Gastroesophageal sphincter (tissue), 4 donors: Measurements from ENCODE around the gene SERGEF. TPM values are rescaled to one million over a fixed set of nuclear protein-coding genes. Genes with fewer than 3 reads are reported as not detected.

Experiments used
- ATAC-seq: fragments of 150-250 bp; one replicate; pipeline ENCODE4 v1.9.1; 2016; ENCODE audit warnings: mild to moderate bottlenecking, moderate library complexity
- H3K27ac ChIP-seq, 4 donors: fragments of 200-600 bp; sonication (generic) in 3 of 4; 1 replicate in 3 of 4; 2 replicates in 1 of 4; pipeline ENCODE4 v1.5.1; 2016 to 2019
- H3K27me3 ChIP-seq: fragments of 200-600 bp; sonication (generic); one replicate; pipeline ENCODE4 v1.5.1; 2019
- H3K36me3 ChIP-seq, 2 donors: fragments of 200-600 bp; sonication (generic); one replicate each; pipeline ENCODE4 v1.5.1; 2019; ENCODE audit warnings: control low read depth in 1 of 2
- H3K4me1 ChIP-seq, 3 donors: fragments of 200-600 bp; sonication (generic); 1 replicate in 2 of 3; 2 replicates in 1 of 3; pipeline ENCODE4 v1.5.1; 2016 to 2019; ENCODE audit warnings: control low read depth in 2 of 3
- H3K4me3 ChIP-seq, 2 donors: fragments of 200-600 bp; sonication (generic); one replicate each; pipeline ENCODE4 v1.5.1; 2019; ENCODE audit warnings: mild to moderate bottlenecking in 1 of 2, moderate library complexity in 1 of 2
- H3K9me3 ChIP-seq, 3 donors: fragments of 200-600 bp; sonication (generic); one replicate each; pipeline ENCODE4 v1.5.1; 2017 to 2019; ENCODE audit warnings: control low read depth in 2 of 3
- EP300 ChIP-seq: sonication (generic); formaldehyde crosslinking; IDR thresholded peaks from one replicate; pipeline ENCODE4 v1.6.1; 2017; ENCODE audit warnings: antibody characterized with exemption, mild to moderate bottlenecking
- POLR2A ChIP-seq, 2 donors: fragments of 450-650 bp; IDR thresholded peaks; one replicate each; pipeline ENCODE4 v1.6.1; 2017; ENCODE audit warnings: antibody characterized with exemption in 2 of 2, mild to moderate bottlenecking in 2 of 2, moderate library complexity in 1 of 2
- POLR2AphosphoS5 ChIP-seq: sonication (generic); formaldehyde crosslinking; IDR thresholded peaks from one replicate; pipeline ENCODE4 v1.6.1; 2017; ENCODE audit warnings: antibody characterized with exemption
- WGBS, 2 donors: methylation state at CpG; one replicate each; pipeline ENCODE4 v1.1.5; 2018; ENCODE audit warnings: low coverage in 1 of 2; 5-methylcytosine and 5-hydroxymethylcytosine counted together
- total RNA-seq, 4 donors: library from RNA; depleted of rRNA; stranded (reverse); fragments of >200 nt; gene quantifications; one replicate each; pipeline ENCODE4 v1.1.0, GENCODE V29; 2016
- TF ChIP-seq, protein P1 (sequence below), 4 experiments: fragments of 200-600 bp in 2 of 4; fragments of 450-650 bp in 2 of 4; sonication (generic) in 1 of 4; IDR thresholded peaks; one replicate each; pipeline ENCODE4 v1.5.1; 2017 to 2019; ENCODE audit warnings: antibody characterized with exemption in 4 of 4, mild to moderate bottlenecking in 2 of 4, moderate library complexity in 2 of 4

Gene SERGEF
- total RNA-seq, 4 donors from 2014 or later, result 35.5 to 42.5 (median 36.3) TPM

DNA sequence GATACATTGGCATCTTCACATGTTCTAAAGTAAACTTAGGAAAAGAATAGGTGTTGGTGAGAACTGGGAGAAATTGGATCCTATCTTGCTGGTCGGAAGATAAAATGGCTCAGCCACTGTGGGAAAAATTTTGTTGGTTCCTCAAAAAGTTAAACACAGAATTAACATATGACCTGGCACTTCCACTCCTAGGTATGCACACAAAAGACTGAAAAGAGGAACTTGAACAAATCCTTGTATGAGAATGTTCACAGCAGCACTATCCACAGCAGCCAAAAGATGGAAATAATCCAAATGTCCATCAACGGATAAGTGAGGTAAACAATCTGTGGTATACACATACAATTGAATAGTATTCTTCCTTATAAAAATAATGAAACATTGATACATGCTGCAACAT is 38.0 kb upstream of the SERGEF start:
- TF ChIP-seq, protein P1, sequence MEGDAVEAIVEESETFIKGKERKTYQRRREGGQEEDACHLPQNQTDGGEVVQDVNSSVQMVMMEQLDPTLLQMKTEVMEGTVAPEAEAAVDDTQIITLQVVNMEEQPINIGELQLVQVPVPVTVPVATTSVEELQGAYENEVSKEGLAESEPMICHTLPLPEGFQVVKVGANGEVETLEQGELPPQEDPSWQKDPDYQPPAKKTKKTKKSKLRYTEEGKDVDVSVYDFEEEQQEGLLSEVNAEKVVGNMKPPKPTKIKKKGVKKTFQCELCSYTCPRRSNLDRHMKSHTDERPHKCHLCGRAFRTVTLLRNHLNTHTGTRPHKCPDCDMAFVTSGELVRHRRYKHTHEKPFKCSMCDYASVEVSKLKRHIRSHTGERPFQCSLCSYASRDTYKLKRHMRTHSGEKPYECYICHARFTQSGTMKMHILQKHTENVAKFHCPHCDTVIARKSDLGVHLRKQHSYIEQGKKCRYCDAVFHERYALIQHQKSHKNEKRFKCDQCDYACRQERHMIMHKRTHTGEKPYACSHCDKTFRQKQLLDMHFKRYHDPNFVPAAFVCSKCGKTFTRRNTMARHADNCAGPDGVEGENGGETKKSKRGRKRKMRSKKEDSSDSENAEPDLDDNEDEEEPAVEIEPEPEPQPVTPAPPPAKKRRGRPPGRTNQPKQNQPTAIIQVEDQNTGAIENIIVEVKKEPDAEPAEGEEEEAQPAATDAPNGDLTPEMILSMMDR (IDR thresholded peaks at IDR 0.05), result no peak
- TF ChIP-seq POLR2A (IDR thresholded peaks at IDR 0.05) (no peak), EP300 (no peak), POLR2AphosphoS5 (no peak)
- peaks cover 0 to 7% (median 5%) of the 10 kb centered on the region in 3 donors for H3K4me1 ChIP-seq
- 71 to 73% methylated on average over 2 of the region's 2 CpGs for WGBS, 2 donors
- H3K36me3 ChIP-seq, result no peaks in the 10 kb centered on the region
- H3K9me3 ChIP-seq, result peaks cover 0 to 6% (median 0%) of the 10 kb centered on the region in 3 donors
- H3K4me3 ChIP-seq, result no peak overlapping the region
- peaks cover 34% of the 10 kb centered on the region for H3K27me3 ChIP-seq
- ATAC-seq, result no peak
- H3K27ac ChIP-seq, result no peak overlapping the region

DNA sequence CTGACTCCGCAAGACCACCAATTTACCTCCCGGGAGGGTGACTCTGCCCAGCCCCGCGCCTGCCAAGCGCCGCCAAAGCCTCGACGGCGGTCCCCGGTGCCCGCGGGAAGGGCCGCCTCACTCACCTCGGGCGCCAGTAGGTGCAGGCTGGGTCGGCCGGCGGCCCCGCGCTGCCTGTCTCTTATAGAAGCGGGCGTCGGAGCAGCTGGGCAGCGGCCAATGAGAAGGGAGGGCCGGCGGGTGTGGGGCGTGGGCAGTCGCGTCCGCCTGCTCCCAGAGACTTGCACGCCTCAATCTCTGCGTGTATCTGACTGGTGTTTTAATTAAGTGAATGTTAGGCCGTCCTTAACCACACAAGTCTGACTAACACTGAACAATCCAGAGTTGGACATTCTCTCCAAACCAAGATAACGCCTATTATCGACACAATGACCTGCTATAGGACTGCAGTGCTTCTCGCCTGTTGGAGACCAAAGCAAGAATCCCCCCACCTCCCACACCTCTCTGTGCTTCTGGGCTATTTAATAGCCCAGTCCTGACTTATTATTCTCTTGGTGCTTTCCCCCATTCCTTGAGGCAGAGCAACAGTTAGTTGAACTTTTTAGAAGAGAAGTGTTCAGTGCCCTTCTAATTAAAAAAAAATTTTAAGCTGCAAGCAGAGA is 33.4 kb upstream of the SERGEF start, which contains the start of gene TPH1:
Gene TPH1 (minus strand): TSS at position 154 of the 662 bp plus-strand sequence. CDS start 5,507 bp downstream, outside the sequence.
- Histone ChIP-seq H3K4me1 (peaks cover 0 to 7% (median 5%) of the 10 kb centered on the region in 3 donors), H3K36me3 (no peaks in the 10 kb centered on the region), H3K27ac (no peak within 1 kb of the TSS), H3K9me3 (peaks cover 0 to 6% (median 0%) of the 10 kb centered on the region in 3 donors), H3K4me3 (peak within 1 kb of the TSS in 1 of 2 donors; percentile 15), H3K27me3 (peaks cover 38% of the 10 kb centered on the region)
- TF ChIP-seq POLR2AphosphoS5, result no peak
- TF ChIP-seq POLR2A (IDR thresholded peaks at IDR 0.05), result no peak
- no peak for TF ChIP-seq EP300
- TF ChIP-seq, protein P1 (IDR thresholded peaks at IDR 0.05), result no peak
- no peak for ATAC-seq
- 10 to 38% methylated on average over 3 to 4 of the region's 36 CpGs for WGBS, 2 donors

- H3K9me3 ChIP-seq, result no peaks in the 10 kb centered on the region
- H3K27me3 ChIP-seq, result no peaks in the 10 kb centered on the region
- ATAC-seq, result no peak
- TF ChIP-seq EP300 (no peak), POLR2AphosphoS5 (no peak), POLR2A (IDR thresholded peaks at IDR 0.05) (no peak)
- TF ChIP-seq, protein P1 (IDR thresholded peaks at IDR 0.05), result no peak
- no peaks in the 10 kb centered on the region for H3K4me1 ChIP-seq
- no peak overlapping the region for H3K4me3 ChIP-seq
- H3K36me3 ChIP-seq, result no peaks in the 10 kb centered on the region
- H3K27ac ChIP-seq, result no peak overlapping the region
Observed at GRCh38 chr11:18036456-18036855, 23.6 kb upstream of the SERGEF start.

GRCh38 chr11:18027475-18027874 is 14.6 kb upstream of the SERGEF start:
- 71 to 79% methylated on average over 2 of the region's 2 CpGs for WGBS, 2 donors
- ATAC-seq, result no peak
- Histone ChIP-seq H3K4me1 (no peaks in the 10 kb centered on the region), H3K27ac (no peak overlapping the region), H3K9me3 (no peaks in the 10 kb centered on the region), H3K36me3 (no peaks in the 10 kb centered on the region), H3K27me3 (no peaks in the 10 kb centered on the region), H3K4me3 (no peak overlapping the region)
- no peak for TF ChIP-seq POLR2A (IDR thresholded peaks at IDR 0.05)
- no peak for TF ChIP-seq POLR2AphosphoS5
- TF ChIP-seq, protein P1 (IDR thresholded peaks at IDR 0.05), result no peak
- no peak for TF ChIP-seq EP300

- H3K27ac ChIP-seq, result no peak overlapping the region
- ATAC-seq, result no peak
- no peaks in the 10 kb centered on the region for H3K4me1 ChIP-seq
- no peaks in the 10 kb centered on the region for H3K36me3 ChIP-seq
- no peak for TF ChIP-seq EP300
- TF ChIP-seq, protein P1 (IDR thresholded peaks at IDR 0.05), result no peak
- TF ChIP-seq POLR2A (IDR thresholded peaks at IDR 0.05), result no peak
- no peak for TF ChIP-seq POLR2AphosphoS5
- no peak overlapping the region for H3K4me3 ChIP-seq
- no peaks in the 10 kb centered on the region for H3K9me3 ChIP-seq
- WGBS, 2 donors, result 82 to 100% methylated on average over 1 of the region's 1 CpG
- H3K27me3 ChIP-seq, result no peaks in the 10 kb centered on the region
Observed at GRCh38 chr11:18022419-18022818, 9.6 kb upstream of the SERGEF start.
